GM19452 (cell line): ENCODE data around the gene NSUN4.
A peak's percentile ranks its signal among the peaks of the same experiment; 100 is the strongest.
"Not testable (repeated sequence)": the region's sequence is repeated elsewhere in the genome, so short reads cannot be mapped to it uniquely, and the experiment has no call there.

Experiments used
- ATAC-seq: cut with Tn5 transposase; IDR thresholded peaks from one replicate; pipeline ENCODE4 v1.9.1; 2021; ENCODE audit not compliant: unreplicated experiment

The NSUN4 gene

GRCh38 chr1:46364612-46365011, 24.0 kb downstream of the NSUN4 start:
- ATAC-seq, result no peak

GRCh38 chr1:46365796-46366195, 25.2 kb downstream of the NSUN4 start:
- ATAC-seq, result not testable (repeated sequence)

GRCh38 chr1:46367072-46367471, 26.5 kb downstream of the NSUN4 start:
- no peak for ATAC-seq

- not testable (repeated sequence) for ATAC-seq
Measured at GRCh38 chr1:46367701-46368100, 27.1 kb downstream of the NSUN4 start.

DNA sequence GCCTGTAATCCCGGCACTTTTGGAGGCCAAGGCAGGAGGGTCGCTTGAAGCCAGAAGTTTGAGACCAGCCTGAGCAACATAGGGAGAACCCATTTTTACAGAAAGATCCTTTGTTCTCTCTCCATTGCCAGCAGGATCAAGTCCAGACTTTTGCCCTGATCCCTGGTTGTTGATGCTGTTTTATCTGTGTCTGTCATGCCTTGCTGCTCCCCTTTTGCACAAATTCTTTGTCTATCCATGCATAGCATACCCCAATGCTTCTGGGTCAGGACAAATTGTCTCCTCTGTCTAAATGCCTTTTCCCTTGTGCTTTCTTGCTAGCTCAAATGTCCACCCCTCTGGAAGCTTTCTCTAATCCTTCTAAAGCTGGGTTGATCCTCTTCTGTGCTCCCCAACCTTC, 28.2 kb downstream of the NSUN4 start:
- ATAC-seq, result no peak

- ATAC-seq, result peak; percentile 18
Measured at GRCh38 chr1:46369542-46370213, 29.1 kb downstream of the NSUN4 start.

DNA sequence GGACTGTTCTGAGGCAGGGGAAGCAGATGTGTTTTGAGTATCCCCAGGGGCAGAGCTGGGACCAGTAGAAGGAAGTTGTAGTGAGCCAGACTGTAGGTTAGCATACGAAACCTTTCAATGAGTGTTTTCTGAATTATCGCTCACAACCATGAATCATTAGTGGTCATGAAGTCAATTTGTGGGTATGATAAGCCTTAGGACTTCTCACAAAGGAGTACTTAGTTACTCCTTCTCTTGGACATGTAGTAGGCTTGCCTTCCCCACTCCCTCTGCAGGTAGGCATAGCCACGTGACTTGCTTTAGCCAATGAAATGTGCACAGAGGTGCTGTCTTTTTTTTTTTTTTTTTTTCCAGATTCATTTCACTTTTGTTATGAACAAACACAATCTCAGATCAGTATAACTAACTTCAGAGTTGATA, 29.6 kb downstream of the NSUN4 start:
- ATAC-seq, result peak; percentile 56

GRCh38 chr1:46372431-46372830, 31.8 kb downstream of the NSUN4 start:
- ATAC-seq, result no peak

DNA sequence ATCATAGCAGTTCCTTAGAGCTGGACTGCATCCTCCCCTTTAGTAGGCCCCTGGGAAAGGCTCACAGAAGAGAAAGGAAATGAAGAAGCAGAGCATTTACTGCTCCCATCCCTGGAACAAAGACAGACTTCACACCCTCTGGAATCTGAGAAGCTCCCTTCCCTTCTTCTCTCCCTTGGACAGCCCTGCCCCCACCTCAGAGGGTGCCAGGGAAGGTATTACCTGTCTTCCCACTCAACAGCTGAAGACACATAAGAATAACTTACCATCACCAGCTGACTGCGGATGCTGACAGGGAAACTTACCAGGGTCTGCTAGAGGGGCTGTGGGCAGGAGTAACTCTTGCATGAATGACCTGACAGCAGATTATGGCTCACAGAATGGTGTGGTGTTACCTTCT, 39.4 kb downstream of the NSUN4 start:
- ATAC-seq, result no peak

- no peak for ATAC-seq
Measured at GRCh38 chr1:46380508-46380907, 39.9 kb downstream of the NSUN4 start.

GRCh38 chr1:46393510-46393909, 52.9 kb downstream of the NSUN4 start:
- ATAC-seq, result no peak

DNA sequence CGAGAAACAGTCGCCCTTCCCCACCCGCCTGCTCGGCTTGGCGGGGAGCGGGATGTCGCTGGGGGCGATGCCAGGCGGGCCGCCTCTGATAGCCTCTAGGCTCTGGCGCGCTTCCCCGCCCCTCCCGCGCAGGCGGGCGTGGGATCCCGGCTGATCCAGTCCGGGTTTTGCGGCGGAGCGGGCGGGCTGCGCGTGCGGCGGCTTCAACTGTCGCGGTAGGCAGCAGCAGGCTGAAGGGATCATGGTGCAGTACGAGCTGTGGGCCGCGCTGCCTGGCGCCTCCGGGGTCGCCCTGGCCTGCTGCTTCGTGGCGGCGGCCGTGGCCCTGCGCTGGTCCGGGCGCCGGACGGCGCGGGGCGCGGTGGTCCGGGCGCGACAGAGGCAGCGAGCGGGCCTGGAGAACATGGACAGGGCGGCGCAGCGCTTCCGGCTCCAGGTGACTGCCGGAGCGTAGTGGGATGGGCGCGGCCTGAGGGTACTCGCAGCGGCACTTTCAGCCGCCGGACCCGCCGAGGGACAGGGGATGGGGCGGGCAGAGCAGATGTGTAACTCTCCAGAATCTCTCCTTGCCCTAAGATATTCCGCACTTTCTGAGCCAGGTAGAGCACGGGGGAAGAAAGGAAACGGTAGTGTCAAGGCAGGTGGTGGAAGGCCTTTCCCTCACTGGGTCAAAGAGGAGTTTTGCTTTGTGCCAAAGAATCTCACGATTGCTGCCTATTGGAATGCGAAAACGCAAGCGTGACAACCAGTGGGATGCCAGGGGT, 53.7 kb downstream of the NSUN4 start, which contains the start of gene FAAH:
FAAH (plus strand) TSS at position 210 of the 764 bp plus-strand sequence; CDS start at position 242, 32 bp downstream.
- ATAC-seq, result no peak

DNA sequence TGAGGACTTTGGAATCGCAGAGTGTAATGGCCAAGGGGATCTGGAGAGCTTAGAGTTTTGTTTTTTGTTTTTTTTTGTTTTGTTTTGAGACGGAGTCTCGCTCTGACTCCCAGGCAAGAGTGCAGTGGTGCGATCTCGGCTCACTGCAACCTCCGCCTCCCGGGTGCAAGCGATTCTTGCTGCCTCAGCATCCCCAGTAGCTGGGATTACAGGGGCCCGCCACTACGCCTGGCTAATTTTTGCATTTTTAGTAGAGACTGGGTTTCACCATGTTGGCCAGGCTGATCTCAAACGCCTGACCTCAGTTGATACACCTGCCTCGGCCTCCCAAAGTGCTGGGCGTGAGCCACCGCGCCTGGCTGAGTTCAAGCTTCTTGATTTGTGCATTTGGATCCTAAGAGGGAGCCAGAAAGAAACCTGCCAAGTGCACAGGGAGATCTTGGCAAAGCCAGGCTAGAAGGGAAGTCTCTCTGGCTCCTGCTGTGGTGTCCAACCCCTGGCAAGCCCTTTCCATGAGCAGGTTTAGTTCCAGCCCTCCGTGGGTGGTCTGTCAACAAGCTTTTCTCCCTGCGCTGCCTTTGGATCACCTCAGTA, 54.4 kb downstream of the NSUN4 start:
- ATAC-seq, result no peak

DNA sequence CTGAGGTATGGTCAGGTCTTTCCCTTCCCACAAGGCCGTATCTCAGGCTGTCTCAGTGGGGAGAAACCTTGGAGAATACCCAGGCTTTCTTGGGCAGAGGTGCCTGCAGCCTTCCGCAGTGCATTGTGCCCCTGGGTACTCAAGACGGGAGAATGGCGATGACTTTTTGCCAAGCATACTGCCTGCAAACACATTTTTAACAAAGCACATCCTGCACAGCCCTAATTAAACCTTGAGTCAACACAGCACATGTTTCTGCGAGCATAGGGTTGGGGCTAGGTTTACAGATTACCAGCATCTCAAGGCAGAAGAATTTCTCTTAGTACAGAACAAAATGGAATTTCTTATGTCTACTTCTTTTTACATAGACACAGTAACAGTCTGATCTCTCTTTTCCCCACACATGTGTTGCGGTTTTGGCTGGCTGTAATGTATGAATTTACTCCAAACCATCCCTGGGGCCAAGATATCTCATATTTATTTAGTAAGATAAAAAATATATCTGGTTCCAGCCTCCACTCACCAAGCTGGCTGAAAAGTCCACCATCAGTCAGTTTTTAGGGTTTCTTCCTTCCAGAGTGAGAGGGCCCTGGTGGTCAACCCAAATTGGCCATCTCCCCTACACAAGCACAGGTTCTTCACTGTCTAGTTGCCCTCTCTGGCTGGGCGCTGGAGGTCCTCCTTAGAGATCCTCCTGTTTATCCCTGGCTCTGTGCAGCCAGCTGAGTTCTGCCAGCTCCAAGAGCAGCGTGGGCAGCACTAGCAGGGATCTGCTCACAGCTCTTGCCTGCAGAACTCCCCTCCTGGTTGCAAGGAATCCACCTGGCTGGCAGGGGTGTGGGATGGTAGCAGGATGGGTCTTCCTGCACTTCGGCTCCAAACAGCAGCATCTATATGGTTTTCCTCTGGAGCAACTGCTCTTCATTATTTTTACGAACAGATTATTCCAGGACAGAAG, 56.1 kb downstream of the NSUN4 start:
- ATAC-seq, result no peak

DNA sequence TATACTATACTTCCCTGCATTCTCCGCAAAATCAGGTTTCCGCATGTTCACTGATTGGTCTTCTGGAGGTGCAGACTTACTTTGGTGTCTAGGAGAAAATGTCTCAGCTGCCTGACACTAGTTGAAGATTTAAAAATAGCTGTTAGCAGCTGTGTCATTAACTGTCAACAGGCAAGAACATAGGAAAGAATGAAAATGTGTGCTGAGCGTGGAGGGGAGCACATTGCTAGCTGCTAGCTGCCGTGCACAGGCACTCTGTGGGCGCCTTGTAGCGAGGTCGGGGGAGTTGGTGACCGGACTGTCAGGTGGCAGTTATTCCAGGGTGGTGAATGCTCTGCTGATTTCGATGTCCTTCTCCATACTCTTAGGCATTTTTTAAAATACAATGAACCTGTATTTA, 58.7 kb downstream of the NSUN4 start:
- no peak for ATAC-seq

GRCh38 chr1:46400421-46400820, 59.8 kb downstream of the NSUN4 start:
- ATAC-seq, result no peak

DNA sequence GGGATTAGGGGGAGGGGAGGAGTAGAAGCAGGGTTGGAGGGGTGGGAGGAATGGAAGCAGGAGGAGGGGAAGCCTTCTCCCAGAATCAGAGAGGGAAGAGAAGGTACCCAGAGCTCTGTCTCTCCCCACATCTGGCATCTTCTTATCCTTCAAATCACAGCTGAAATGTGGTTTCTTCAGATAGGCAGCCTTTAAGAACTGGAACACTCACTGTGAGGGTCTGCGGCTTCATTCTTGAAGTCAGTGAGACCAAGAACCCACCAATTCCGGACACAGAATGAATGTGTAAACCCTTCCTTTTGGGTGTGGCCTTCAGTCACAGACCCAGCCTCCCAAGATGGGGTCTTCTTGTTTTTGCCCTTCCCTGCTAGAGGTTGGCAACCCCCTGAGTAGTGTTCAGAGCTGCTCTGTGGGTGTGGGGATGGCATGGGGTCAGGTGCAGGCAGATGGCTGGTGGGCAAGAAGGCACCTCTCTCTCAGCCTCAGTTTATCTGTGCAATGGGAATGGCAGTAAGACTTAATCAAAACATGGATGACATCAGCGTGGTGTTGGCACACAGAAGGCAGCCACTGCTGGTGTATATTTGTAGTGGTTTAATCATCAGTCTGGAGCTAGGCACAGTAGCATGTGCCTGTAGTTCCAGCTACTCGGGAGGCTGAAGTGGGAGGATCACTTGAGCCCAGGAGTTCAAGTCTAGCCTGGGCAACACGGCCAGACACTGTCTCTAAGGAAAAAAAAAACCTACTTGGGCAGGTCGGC, 60.7 kb downstream of the NSUN4 start:
- no peak for ATAC-seq

GRCh38 chr1:46401964-46402626, 61.5 kb downstream of the NSUN4 start:
- no peak for ATAC-seq

DNA sequence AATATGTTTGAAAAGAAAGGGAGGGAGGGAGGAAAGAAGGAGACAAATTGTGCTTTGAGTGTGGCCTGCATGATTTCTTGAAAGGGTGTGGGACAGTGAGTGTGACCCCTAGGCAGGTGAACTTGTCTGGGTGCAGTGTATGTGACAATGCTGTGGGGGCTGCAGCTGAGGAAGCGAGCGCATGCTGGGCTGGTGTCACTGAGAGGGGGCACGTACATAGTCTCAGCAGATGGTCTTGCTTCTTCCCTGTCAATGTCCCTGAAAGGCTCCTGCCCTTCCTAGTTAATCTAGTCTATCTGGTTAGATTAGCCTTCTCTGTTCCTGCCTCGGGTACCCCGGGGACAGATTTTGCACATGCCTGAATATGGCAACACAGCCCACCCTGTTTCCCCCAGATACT, 63.3 kb downstream of the NSUN4 start:
- no peak for ATAC-seq
